ENCODE results near the gene HCN3. TPM values are rescaled to one million over a fixed set of nuclear protein-coding genes. Genes with fewer than 3 reads are reported as not detected.
"Not testable (repeated sequence)": the region's sequence is repeated elsewhere in the genome, so short reads cannot be mapped to it uniquely, and the experiment has no call there.

Gene HCN3
- polyA plus RNA-seq, 1 experiment = 1.5 TPM

DNA sequence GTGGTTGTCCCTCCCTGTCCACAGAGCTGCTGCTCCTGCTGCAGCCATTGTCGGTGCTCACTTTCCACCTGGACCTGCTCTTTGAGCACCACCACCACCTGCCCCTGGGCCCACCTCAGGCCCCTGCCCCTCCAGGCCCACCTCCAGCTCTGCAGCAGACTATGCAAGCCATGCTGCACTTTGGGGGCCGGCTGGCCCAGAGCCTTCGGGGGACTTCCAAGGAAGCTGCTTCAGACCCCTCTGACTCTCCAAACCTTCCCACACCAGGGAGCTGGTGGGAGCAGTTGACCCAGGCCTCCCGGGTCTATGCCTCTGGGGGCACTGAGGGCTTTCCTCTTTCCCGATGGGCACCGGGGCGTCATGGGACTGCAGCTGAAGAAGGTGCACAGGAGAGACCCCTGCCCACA lies 49.4 kb downstream of the HCN3 start:
- DNase-seq (ENCODE audit: low read depth, low spot score) = no peak
- Histone ChIP-seq H3K27ac (ENCODE audit: low read depth, low read length) (no peak overlapping the region), H3K27me3 (ENCODE audit: control insufficient read depth, insufficient read depth, low read length) (no peaks in the 10 kb centered on the region), H3K9me3 (ENCODE audit: control insufficient read depth, insufficient read depth, low read length) (no peaks in the 10 kb centered on the region; the same call in 1 of the 2 replicates), H3K4me3 (ENCODE audit: low read depth, low read length) (no peak overlapping the region)
- TF ChIP-seq CTCF (IDR thresholded peaks at IDR 0.05; ENCODE audit: low read depth, low read length) = no peak
- ChIA-PET POLR2A (no interaction called here), CTCF (interaction anchor here (0.8 kb wide), 1 partner anchor 76 kb away, joined by 3 read pairs; no protein-coding TSS in a partner anchor)

DNA sequence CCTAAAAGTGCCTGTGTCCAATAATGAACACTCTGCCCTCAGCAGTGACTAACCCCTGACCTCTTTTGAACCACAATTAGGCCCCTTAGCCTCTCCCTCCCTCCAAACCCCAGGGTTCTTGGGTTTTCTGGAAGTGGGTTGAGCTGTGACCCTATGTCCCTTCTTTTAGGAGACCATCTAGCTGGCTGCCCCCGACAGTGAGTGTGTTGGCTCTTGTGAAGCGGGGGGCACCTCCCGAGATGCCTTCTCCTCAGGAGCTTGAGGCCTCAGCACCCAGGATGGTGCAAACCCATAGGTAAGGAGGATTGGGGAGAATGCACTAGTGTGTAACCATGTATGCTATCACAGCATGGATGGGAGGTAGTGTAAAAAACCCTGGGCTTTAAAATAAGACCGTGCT lies 50.7 kb downstream of the HCN3 start:
- POLR2A ChIA-PET = no interaction called here
- Histone ChIP-seq H3K4me3 (ENCODE audit: low read depth, low read length) (no peak overlapping the region), H3K9me3 (ENCODE audit: control insufficient read depth, insufficient read depth, low read length) (no peaks in the 10 kb centered on the region; the same call in 1 of the 2 replicates), H3K27ac (ENCODE audit: low read depth, low read length) (no peak overlapping the region), H3K27me3 (ENCODE audit: control insufficient read depth, insufficient read depth, low read length) (no peaks in the 10 kb centered on the region)
- no peak for TF ChIP-seq CTCF (IDR thresholded peaks at IDR 0.05; ENCODE audit: low read depth, low read length)
- CTCF ChIA-PET = interaction anchor here (1.0 to 1.6 kb wide), 2 partner anchors 51 to 78 kb away, joined by 3 to 4 read pairs; no protein-coding TSS in a partner anchor
- DNase-seq (ENCODE audit: low read depth, low spot score) = no peak

DNA sequence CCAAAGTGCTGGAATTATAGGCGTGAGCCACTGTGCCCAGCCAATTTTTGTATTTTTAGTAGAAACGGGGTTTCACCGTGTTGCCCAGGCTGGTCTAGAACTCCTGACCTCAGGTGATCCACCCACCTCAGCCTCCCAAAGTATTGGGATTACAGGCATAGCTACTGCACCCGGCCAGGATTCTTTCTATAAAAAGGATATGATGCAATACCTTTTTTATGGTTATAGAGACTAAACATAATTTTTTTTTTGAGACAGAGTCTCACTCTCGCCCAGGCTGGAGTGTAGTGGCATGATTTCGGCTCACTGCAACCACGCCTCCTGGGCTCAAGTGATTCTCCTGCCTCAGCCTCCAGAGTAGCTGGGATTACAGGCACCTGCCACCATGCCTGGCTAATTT lies 51.6 kb downstream of the HCN3 start:
- H3K9me3 ChIP-seq (ENCODE audit: control insufficient read depth, insufficient read depth, low read length); H3K4me3 ChIP-seq (ENCODE audit: low read depth, low read length); H3K27ac ChIP-seq (ENCODE audit: low read depth, low read length); H3K27me3 ChIP-seq (ENCODE audit: control insufficient read depth, insufficient read depth, low read length); POLR2A ChIA-PET; DNase-seq (ENCODE audit: low read depth, low spot score): not testable (repeated sequence)
- CTCF ChIA-PET = interaction anchor here (1.6 kb wide), 1 partner anchor 79 kb away, joined by 4 read pairs; no protein-coding TSS in a partner anchor

DNA sequence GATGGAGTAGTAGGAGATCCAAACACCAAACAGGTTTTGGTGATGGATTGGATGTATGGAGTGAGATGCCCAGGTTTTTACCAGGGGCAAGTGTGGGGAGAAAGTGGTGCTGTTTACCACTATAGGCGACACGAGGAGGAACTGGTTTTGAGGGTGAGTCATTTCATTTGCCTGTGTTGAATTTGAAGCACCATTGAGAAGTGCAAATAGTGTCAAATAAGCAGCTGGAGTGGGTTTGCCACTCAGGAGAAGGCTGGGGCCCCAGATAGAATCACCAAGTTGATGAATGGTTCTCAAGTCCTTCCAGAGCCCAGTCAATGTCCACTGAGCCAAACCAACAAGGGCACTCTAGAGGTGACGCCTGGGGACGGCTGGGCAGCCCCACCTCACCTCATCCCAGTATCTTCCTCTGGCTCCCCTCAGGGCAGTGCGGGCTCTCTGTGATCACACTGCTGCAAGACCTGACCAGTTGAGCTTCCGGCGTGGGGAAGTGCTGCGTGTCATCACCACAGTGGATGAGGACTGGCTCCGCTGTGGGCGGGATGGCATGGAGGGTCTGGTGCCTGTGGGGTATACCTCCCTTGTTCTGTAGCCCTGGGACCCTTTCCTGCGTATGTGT lies 52.8 kb downstream of the HCN3 start:
- Histone ChIP-seq H3K27me3 (ENCODE audit: control insufficient read depth, insufficient read depth, low read length) (no peaks in the 10 kb centered on the region), H3K27ac (ENCODE audit: low read depth, low read length) (no peak overlapping the region), H3K4me3 (ENCODE audit: low read depth, low read length) (no peak overlapping the region), H3K9me3 (ENCODE audit: control insufficient read depth, insufficient read depth, low read length) (no peaks in the 10 kb centered on the region)
- ChIA-PET CTCF (no interaction called here), POLR2A (interaction anchor here (0.5 kb wide), 1 partner anchor 14 kb away, joined by 3 read pairs; no protein-coding TSS in a partner anchor)
- no peak for TF ChIP-seq CTCF (IDR thresholded peaks at IDR 0.05; ENCODE audit: low read depth, low read length)
- DNase-seq (ENCODE audit: low read depth, low spot score) = no peak

DNA sequence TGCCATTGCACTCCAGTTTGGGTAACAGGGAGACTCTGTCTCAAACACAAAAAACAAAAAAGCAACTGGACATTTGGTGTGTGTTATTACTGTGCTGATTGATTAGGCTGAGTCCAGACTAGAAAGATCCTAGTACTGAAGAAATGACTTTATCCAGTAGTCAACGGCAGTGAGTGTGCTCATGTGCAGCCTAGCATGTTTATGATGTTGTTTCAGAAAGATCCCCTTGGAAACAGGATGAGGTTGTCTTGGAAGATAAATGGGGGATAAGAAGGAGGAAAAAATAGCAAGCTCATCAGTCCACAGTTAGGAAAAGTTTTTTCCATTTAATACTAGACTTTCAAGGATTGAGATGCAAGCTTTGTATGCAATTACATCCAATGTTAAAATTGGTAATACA lies 57.7 kb downstream of the HCN3 start:
- Histone ChIP-seq H3K4me3 (ENCODE audit: low read depth, low read length) (no peak overlapping the region), H3K9me3 (ENCODE audit: control insufficient read depth, insufficient read depth, low read length) (no peaks in the 10 kb centered on the region), H3K27ac (ENCODE audit: low read depth, low read length) (no peak overlapping the region), H3K27me3 (ENCODE audit: control insufficient read depth, insufficient read depth, low read length) (no peaks in the 10 kb centered on the region)
- ChIA-PET POLR2A (no interaction called here), CTCF (interaction anchor here (0.9 to 2.3 kb wide), 4 partner anchors 12 to 340 kb away, joined by 3 to 8 read pairs (median 5); no protein-coding TSS in a partner anchor)
- TF ChIP-seq CTCF (IDR thresholded peaks at IDR 0.05; ENCODE audit: low read depth, low read length) = no peak
- no peak for DNase-seq (ENCODE audit: low read depth, low spot score)

Other genes starting within 250 kb of the HCN3 start
- gene DCST2, start 243.7 kb upstream of the HCN3 start, polyA plus RNA-seq (2011; rRNA removed) = 0.07 and 0.19 TPM in 2 replicates
- gene DCST1, start 243.6 kb upstream of the HCN3 start, polyA plus RNA-seq (2011; rRNA removed) = not detected in 2 replicates
- gene ADAM15, start 226.1 kb upstream of the HCN3 start, polyA plus RNA-seq (2011; rRNA removed) = 25.9 and 37.5 TPM in 2 replicates
- 10.1 and 12.9 TPM in 2 replicates for gene EFNA4, start 213.7 kb upstream of the HCN3 start, polyA plus RNA-seq (2011; rRNA removed)
- gene EFNA3, start 198.6 kb upstream of the HCN3 start, polyA plus RNA-seq (2011; rRNA removed) = 0.51 and 0.56 TPM in 2 replicates
- gene EFNA1, start 149.6 kb upstream of the HCN3 start, polyA plus RNA-seq (2011; rRNA removed) = 1.1 and 1.4 TPM in 2 replicates
- gene SLC50A1, start 141.6 kb upstream of the HCN3 start, polyA plus RNA-seq (2011; rRNA removed) = 29.5 and 31.4 TPM in 2 replicates
- gene DPM3, start 136.9 kb upstream of the HCN3 start, polyA plus RNA-seq (2011; rRNA removed) = 16.8 and 35.6 TPM in 2 replicates
- 102 and 131 TPM in 2 replicates for gene KRTCAP2, start 104.2 kb upstream of the HCN3 start, polyA plus RNA-seq (2011; rRNA removed)
- gene TRIM46, start 103.6 kb upstream of the HCN3 start, polyA plus RNA-seq (2011; rRNA removed) = 2.9 and 3.8 TPM in 2 replicates
- gene THBS3, start 69.6 kb upstream of the HCN3 start, polyA plus RNA-seq (2011; rRNA removed) = 32.5 and 34.6 TPM in 2 replicates
- 44.6 and 62.3 TPM in 2 replicates for gene MTX1, start 68.8 kb upstream of the HCN3 start, polyA plus RNA-seq (2011; rRNA removed)
- 10.2 and 12.3 TPM in 2 replicates for gene ENTREP3, start 22.0 kb upstream of the HCN3 start, polyA plus RNA-seq (2011; rRNA removed)
- gene SCAMP3, start 15.1 kb upstream of the HCN3 start, polyA plus RNA-seq (2011; rRNA removed) = 104 and 115 TPM in 2 replicates
- 40.5 and 42.6 TPM in 2 replicates for gene CLK2, start 4.0 kb upstream of the HCN3 start, polyA plus RNA-seq (2011; rRNA removed)
- not detected in 2 replicates for gene PKLR, start 24.0 kb downstream of the HCN3 start, polyA plus RNA-seq (2011; rRNA removed)
- gene FDPS, start 31.4 kb downstream of the HCN3 start, polyA plus RNA-seq (2011; rRNA removed) = 140 and 146 TPM in 2 replicates
- gene RUSC1, start 43.4 kb downstream of the HCN3 start, polyA plus RNA-seq (2011; rRNA removed) = 20.9 and 22.4 TPM in 2 replicates